Measurements from ENCODE around the gene CALM1. TPM values are rescaled to one million over a fixed set of nuclear protein-coding genes. Genes with fewer than 3 reads are reported as not detected.

Gene CALM1
- total RNA-seq, 1 experiment from 2014 or later = 998 TPM

GRCh38 chr14:90449411-90449810 lies 52.6 kb downstream of the CALM1 start:
- no peak for DNase-seq (ENCODE audit: low spot score)
- Histone ChIP-seq H3K9me3 (ENCODE audit: low read depth, low read length, poor library complexity, severe bottlenecking) (peaks cover 12% of the 10 kb centered on the region), H3K27me3 (replicated peaks; ENCODE audit: insufficient read depth, low read depth, low read length, poor library complexity) (no peaks in the 10 kb centered on the region), H3K4me3 (ENCODE audit: low read depth, low read length, poor library complexity, severe bottlenecking) (no peak overlapping the region), H3K27ac (ENCODE audit: low read depth, low read length, poor library complexity, severe bottlenecking) (no peak overlapping the region), H3K4me1 (ENCODE audit: insufficient read depth, low read length, poor library complexity, severe bottlenecking) (peaks cover under 1% of the 10 kb centered on the region), H3K36me3 (ENCODE audit: insufficient read depth, low read length, poor library complexity, severe bottlenecking) (no peaks in the 10 kb centered on the region)
- intact Hi-C loops (cut with micrococcal nuclease; ENCODE audit: unreplicated experiment) = no loop called here
- POLR2A ChIA-PET (ENCODE audit: low non-redundant PET) = no interaction called here
- TF ChIP-seq CTCF (conservative IDR thresholded peaks at IDR 0.05; ENCODE audit: low read depth, low read length) (no peak), EZH2 (IDR thresholded peaks at IDR 0.05; ENCODE audit: borderline replicate concordance, low read depth, low read length, poor library complexity, severe bottlenecking) (no peak)
- CTCF ChIA-PET = no interaction called here
- BruUV-seq (replicated peaks) = no TSS peak

- no peak for DNase-seq (ENCODE audit: low spot score)
- Histone ChIP-seq H3K4me1 (ENCODE audit: insufficient read depth, low read length, poor library complexity, severe bottlenecking) (no peaks in the 10 kb centered on the region), H3K27me3 (replicated peaks; ENCODE audit: insufficient read depth, low read depth, low read length, poor library complexity) (no peaks in the 10 kb centered on the region), H3K36me3 (ENCODE audit: insufficient read depth, low read length, poor library complexity, severe bottlenecking) (no peaks in the 10 kb centered on the region), H3K27ac (ENCODE audit: low read depth, low read length, poor library complexity, severe bottlenecking) (no peak overlapping the region), H3K9me3 (ENCODE audit: low read depth, low read length, poor library complexity, severe bottlenecking) (peaks cover 12% of the 10 kb centered on the region), H3K4me3 (ENCODE audit: low read depth, low read length, poor library complexity, severe bottlenecking) (no peak overlapping the region)
- ChIA-PET CTCF (no interaction called here), POLR2A (ENCODE audit: low non-redundant PET) (no interaction called here)
- BruUV-seq (replicated peaks) = no TSS peak
- intact Hi-C loops (cut with micrococcal nuclease; ENCODE audit: unreplicated experiment) = no loop called here
- no peak for TF ChIP-seq CTCF (conservative IDR thresholded peaks at IDR 0.05; ENCODE audit: low read depth, low read length)
Measured at GRCh38 chr14:90450151-90450550, 53.3 kb downstream of the CALM1 start.

GRCh38 chr14:90450667-90451066 lies 53.8 kb downstream of the CALM1 start:
- H3K36me3 ChIP-seq (ENCODE audit: insufficient read depth, low read length, poor library complexity, severe bottlenecking) = no peaks in the 10 kb centered on the region
- H3K4me1 ChIP-seq (ENCODE audit: insufficient read depth, low read length, poor library complexity, severe bottlenecking) = no peaks in the 10 kb centered on the region
- peaks cover 12% of the 10 kb centered on the region for H3K9me3 ChIP-seq (ENCODE audit: low read depth, low read length, poor library complexity, severe bottlenecking)
- H3K27me3 ChIP-seq (replicated peaks; ENCODE audit: insufficient read depth, low read depth, low read length, poor library complexity) = no peaks in the 10 kb centered on the region
- POLR2A ChIA-PET (ENCODE audit: low non-redundant PET) = no interaction called here
- no peak for TF ChIP-seq EZH2 (IDR thresholded peaks at IDR 0.05; ENCODE audit: borderline replicate concordance, low read depth, low read length, poor library complexity, severe bottlenecking)
- TF ChIP-seq CTCF (conservative IDR thresholded peaks at IDR 0.05; ENCODE audit: low read depth, low read length) = no peak
- CTCF ChIA-PET = no interaction called here
- DNase-seq (ENCODE audit: low spot score) = no peak
- no peak overlapping the region for H3K27ac ChIP-seq (ENCODE audit: low read depth, low read length, poor library complexity, severe bottlenecking)
- BruUV-seq (replicated peaks) = no TSS peak
- intact Hi-C loops (cut with micrococcal nuclease; ENCODE audit: unreplicated experiment) = no loop called here
- H3K4me3 ChIP-seq (ENCODE audit: low read depth, low read length, poor library complexity, severe bottlenecking) = no peak overlapping the region

All from A673 (cell line).